ENCODE measurements around the gene BTBD1.

BTBD1 gene

DNA sequence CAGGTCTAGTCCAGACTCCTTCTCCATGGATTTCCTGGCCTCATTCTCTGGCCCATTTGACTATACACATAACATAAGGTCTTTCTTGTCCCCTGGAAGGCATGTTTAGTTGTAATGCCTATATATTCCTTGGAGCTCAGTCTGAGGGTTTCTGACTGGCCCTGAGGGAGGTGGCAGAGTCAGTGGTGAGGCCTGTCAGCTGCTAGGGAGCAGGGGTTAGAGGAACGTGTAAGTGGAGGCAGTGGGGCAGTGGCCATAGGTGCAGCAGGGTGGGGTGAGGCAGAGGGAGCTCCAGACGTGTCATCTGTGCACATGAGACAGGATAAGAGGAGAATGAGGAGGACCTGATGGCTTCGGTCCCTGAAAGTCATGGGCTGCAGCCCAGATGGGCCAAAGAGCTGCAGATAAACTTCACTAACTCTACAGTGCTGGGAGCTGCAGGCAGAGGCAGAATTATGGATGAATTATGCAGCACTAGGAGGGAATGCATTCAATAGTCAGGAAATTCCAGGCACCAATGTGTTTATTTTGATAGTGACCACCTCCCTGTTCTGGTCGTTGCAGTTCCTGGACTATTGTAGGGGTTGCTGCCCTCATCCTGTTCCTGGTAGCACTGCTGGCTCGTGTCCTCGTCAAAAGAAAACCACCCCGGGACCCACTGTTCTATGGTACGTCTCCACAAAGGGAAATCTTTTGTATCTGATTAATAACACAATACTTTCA lies 45.3 kb upstream of the BTBD1 start:
- TF ChIP-seq CTCF (IDR thresholded peaks at IDR 0.05; ENCODE audit: low read length, missing control alignments): peak; percentile 32
- DNase-seq (ENCODE audit: low read depth): peak; percentile 84
- no peak overlapping the region for H3K4me3 ChIP-seq (replicated peaks; ENCODE audit: low read depth, low read length)

GRCh38 chr15:83111149-83111548 lies 44.1 kb upstream of the BTBD1 start:
- no peak for DNase-seq (ENCODE audit: low read depth)
- no peak overlapping the region for H3K4me3 ChIP-seq (replicated peaks; ENCODE audit: low read depth, low read length)
- TF ChIP-seq CTCF (IDR thresholded peaks at IDR 0.05; ENCODE audit: low read length, missing control alignments): no peak

DNA sequence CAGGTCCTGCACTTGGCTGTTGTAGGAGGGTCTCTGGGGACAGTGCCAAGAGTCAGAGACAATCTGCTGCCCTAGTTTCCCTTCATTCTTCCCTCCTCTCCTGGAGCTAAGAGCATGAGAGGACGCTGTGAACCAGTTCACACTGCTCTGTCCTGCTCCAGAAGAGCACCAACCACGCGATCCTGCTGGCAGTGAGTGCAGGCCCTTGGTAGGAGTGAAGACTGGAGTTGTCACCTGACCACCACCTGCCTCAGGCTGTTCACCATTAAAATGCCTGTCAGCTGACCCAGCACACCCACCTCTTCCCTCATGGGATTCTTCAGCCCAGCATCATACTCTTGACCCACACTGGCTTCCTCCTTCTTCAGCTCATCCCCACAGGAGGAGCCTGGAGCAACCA lies 43.3 kb upstream of the BTBD1 start:
- no peak for DNase-seq (ENCODE audit: low read depth)
- no peak overlapping the region for H3K4me3 ChIP-seq (replicated peaks; ENCODE audit: low read depth, low read length)
- no peak for TF ChIP-seq CTCF (IDR thresholded peaks at IDR 0.05; ENCODE audit: low read length, missing control alignments)

DNA sequence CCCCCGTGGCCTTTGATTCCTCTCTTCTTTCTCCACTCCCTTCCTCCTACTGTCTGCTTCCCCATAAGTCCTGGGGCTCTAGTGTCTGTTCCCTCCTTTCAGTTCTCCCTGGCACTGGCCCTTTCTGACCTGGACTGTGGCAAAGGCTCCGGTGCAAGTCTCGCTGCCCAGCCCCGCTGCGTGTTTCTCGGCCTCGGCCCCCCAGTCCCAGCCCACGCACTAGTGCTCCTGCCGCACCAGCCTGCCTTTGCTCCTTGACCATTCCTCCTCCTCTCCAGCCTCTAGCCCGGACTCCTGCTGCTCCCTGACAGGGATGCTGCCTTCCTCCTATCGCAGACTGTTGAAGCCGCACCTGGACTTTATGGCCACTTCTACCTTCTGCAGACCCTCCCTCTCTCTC lies 42.5 kb upstream of the BTBD1 start:
- no peak overlapping the region for H3K4me3 ChIP-seq (replicated peaks; ENCODE audit: low read depth, low read length)
- DNase-seq (ENCODE audit: low read depth): no peak
- TF ChIP-seq CTCF (IDR thresholded peaks at IDR 0.05; ENCODE audit: low read length, missing control alignments): no peak

DNA sequence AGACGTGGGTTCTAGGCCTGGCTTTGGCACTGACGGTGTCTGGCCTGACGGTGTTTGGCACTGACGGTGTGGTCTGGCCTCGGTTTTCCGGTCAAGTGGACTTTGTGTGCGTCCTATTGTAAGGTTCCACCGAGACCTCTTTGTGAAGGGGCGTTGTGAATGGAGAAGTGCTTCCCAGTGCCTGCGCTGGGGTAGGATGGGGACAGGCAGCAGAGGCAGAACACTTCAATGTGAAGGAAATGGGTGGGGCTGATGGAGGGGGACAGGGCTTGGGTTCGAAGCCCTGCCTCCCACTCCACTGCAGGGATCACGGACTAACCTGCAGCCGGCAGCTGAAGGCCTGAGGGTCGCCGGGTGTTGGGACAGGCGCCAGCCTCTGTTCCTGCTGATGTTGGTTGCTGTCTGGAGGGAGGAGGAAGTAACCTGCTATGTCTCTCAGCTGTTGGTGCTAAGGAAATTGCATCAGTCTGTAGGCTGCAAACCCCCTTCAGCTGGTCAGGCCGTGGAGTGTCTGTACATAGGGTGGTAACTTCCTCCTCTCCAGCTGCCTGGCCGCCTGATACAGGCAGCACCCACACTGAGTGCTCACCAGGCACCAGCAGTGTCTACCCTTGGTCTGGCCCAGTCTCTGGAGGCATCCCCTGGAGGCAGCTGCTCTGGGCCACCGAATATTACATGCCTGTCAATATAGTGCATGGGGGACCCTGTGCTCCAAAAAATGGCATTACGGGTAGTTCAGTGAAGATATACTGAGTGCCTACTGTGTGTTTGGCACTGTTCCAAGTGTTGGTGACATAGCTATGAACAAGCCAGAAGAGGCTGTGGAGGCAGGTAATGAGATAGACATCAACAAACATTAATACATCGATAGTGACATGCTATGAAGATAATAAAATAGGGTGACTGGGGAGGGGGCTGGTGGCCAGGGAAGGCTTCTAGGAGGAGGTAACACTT lies 41.5 kb upstream of the BTBD1 start:
- peak; percentile 86 for DNase-seq (ENCODE audit: low read depth)
- H3K4me3 ChIP-seq (replicated peaks; ENCODE audit: low read depth, low read length): peak overlapping the region; percentile 59
- TF ChIP-seq CTCF (IDR thresholded peaks at IDR 0.05; ENCODE audit: low read length, missing control alignments): no peak

- no peak for DNase-seq (ENCODE audit: low read depth)
- TF ChIP-seq CTCF (IDR thresholded peaks at IDR 0.05; ENCODE audit: low read length, missing control alignments): no peak
- H3K4me3 ChIP-seq (replicated peaks; ENCODE audit: low read depth, low read length): peak overlapping the region; percentile 59
Measured at GRCh38 chr15:83107841-83108181, 40.8 kb upstream of the BTBD1 start.
